ENCODE results near the gene DPEP2NB.

Gene DPEP2NB, protein sequence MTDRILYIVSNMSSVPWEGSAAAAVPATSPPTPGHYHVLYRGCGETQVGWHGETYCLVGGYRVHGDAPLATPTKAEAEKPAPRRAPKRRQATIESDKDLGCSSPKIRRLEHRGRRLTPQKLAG

GRCh38 chr16:68015681-68016080 is at the start of gene DPEP2NB:
Gene DPEP2NB (minus strand): TSS chr16:68015911. CDS start chr16:68015770, 141 bp downstream.
- Mint-ChIP-seq H3K27ac (no peak within 1 kb of the TSS), H3K4me1 (ENCODE audit: low read depth) (peaks cover 10% of the 10 kb centered on the region), H3K9me3 (no peaks in the 10 kb centered on the region), H3K4me3 (no peak within 1 kb of the TSS), H3K36me3 (ENCODE audit: low read depth) (no peaks in the 10 kb centered on the region), H3K27me3 (no peaks in the 10 kb centered on the region)

DNA sequence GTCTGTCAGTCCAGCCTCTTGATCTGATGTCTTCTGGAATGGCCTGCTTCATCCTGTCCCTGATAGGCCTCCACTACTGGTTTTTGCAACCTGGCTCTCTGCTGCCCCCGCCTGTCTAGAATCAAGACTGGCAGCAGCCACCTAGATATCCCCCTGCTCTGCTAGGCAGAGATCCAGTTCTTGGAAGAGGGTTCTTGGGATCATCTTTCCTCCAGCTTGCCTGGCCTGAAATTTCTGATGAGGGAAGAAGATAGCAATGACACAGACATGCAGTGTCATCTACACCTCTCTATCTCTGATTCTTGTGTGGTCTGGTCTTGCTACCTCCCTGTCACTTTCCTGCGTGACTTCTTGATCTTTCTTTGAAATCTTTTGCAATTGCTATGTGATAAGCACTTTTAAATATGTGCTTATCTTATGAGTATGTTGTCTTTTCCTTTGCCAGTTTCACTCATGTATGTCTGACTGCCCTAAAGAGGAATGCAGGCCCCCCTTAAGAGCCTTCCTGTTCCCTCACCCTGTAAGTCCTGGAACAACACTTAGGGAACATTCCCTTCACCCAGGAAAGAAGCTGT is 49.2 kb upstream of the DPEP2NB start:
- no peak overlapping the region for H3K4me3 Mint-ChIP-seq
- no peaks in the 10 kb centered on the region for H3K27me3 Mint-ChIP-seq
- peak overlapping the region; percentile 37 for H3K27ac Mint-ChIP-seq
- H3K4me1 Mint-ChIP-seq (ENCODE audit: low read depth) = peaks cover 62% of the 10 kb centered on the region
- peaks cover 52% of the 10 kb centered on the region for H3K36me3 Mint-ChIP-seq (ENCODE audit: low read depth)
- no peaks in the 10 kb centered on the region for H3K9me3 Mint-ChIP-seq

GRCh38 chr16:68062910-68063393 is 47.2 kb upstream of the DPEP2NB start:
- peaks cover 65% of the 10 kb centered on the region for H3K4me1 Mint-ChIP-seq (ENCODE audit: low read depth)
- peaks cover 65% of the 10 kb centered on the region for H3K36me3 Mint-ChIP-seq (ENCODE audit: low read depth)

DNA sequence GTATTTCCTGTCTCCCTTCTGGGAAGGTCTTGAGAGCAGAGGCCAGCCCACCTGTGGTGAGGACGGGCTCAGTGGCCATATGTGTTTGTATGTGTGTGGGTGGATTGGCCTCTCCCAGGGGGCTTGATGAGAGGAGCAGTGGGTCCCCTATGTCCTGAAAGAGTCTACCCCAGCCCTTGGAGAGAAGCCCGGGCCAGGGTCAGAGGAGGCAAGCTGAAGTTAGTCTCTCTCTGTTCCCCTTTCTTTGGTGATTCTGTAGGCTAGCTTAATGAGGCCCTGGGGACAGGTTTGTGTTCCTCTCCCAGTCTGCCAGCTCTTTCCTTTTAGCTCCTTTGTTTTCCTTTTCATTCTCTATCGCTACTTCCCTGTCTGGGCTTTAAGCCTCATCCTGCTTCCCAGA is 45.7 kb upstream of the DPEP2NB start:
- Mint-ChIP-seq H3K36me3 (ENCODE audit: low read depth) (peaks cover 67% of the 10 kb centered on the region), H3K4me3 (no peak overlapping the region), H3K27ac (peak overlapping the region; percentile 57), H3K4me1 (ENCODE audit: low read depth) (peaks cover 65% of the 10 kb centered on the region), H3K9me3 (no peaks in the 10 kb centered on the region), H3K27me3 (no peaks in the 10 kb centered on the region)

More at GRCh38 chr16:68062910-68063393, 47.2 kb upstream of the DPEP2NB start:
- H3K27ac Mint-ChIP-seq = peak overlapping the region; percentile 83
- H3K4me3 Mint-ChIP-seq = no peak overlapping the region
- H3K9me3 Mint-ChIP-seq = no peaks in the 10 kb centered on the region
- H3K27me3 Mint-ChIP-seq = no peaks in the 10 kb centered on the region

DNA sequence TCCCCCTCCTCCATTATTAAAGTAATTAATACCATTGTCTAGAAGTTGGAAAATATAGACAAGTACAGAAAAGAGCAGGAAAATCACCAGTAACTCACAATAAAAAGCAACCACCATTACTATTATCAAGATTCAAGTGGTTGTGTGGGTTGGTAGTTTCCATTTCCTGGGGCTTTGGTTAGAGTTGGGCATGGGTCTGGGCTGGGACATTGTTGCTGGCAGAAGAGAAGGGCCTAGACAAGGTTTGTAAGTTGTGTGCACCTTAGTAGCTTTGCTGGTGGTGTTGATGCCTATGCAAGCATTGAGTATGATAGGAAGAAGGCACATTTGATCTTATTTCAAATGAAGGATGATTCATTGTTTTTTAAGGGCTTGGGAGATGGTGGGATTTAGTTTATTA is 44.1 kb upstream of the DPEP2NB start:
- Mint-ChIP-seq H3K36me3 (ENCODE audit: low read depth) (peaks cover 76% of the 10 kb centered on the region), H3K4me3 (peak overlapping the region; percentile 43), H3K27me3 (no peaks in the 10 kb centered on the region), H3K9me3 (no peaks in the 10 kb centered on the region), H3K4me1 (ENCODE audit: low read depth) (peaks cover 61% of the 10 kb centered on the region), H3K27ac (peak overlapping the region; percentile 85)

GRCh38 chr16:68055395-68055794 is 39.7 kb upstream of the DPEP2NB start:
- H3K4me1 Mint-ChIP-seq (ENCODE audit: low read depth) = peaks cover 23% of the 10 kb centered on the region
- no peak overlapping the region for H3K4me3 Mint-ChIP-seq
- peaks cover 84% of the 10 kb centered on the region for H3K36me3 Mint-ChIP-seq (ENCODE audit: low read depth)
- no peaks in the 10 kb centered on the region for H3K9me3 Mint-ChIP-seq
- H3K27me3 Mint-ChIP-seq = no peaks in the 10 kb centered on the region
- no peak overlapping the region for H3K27ac Mint-ChIP-seq

DNA sequence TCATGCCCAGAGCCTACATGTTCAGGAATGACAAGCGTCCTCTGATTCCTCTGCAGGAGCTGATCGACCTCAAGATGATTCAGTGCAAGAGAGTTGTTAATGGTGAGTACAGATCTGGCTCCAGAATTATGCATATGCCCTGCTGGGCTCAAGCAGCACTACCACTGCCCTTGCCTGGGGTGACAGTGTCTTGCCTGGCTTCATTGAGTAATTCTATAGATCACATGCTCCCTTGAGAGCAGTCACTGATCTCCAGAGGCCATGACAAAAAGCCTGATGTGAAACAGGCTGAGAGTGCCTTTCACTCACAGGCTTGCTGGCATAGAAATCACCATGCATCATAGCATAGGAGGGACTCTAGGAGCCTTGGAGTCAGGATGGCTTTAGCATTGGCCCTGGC is 33.7 kb upstream of the DPEP2NB start:
- Mint-ChIP-seq H3K4me3 (no peak overlapping the region), H3K9me3 (no peaks in the 10 kb centered on the region), H3K27ac (no peak overlapping the region), H3K27me3 (no peaks in the 10 kb centered on the region), H3K36me3 (ENCODE audit: low read depth) (peaks cover 66% of the 10 kb centered on the region), H3K4me1 (ENCODE audit: low read depth) (no peaks in the 10 kb centered on the region)

GRCh38 chr16:68047987-68048386 is 32.3 kb upstream of the DPEP2NB start:
- peaks cover 56% of the 10 kb centered on the region for H3K36me3 Mint-ChIP-seq (ENCODE audit: low read depth)
- no peaks in the 10 kb centered on the region for H3K9me3 Mint-ChIP-seq
- no peak overlapping the region for H3K4me3 Mint-ChIP-seq
- H3K4me1 Mint-ChIP-seq (ENCODE audit: low read depth) = no peaks in the 10 kb centered on the region
- H3K27me3 Mint-ChIP-seq = no peaks in the 10 kb centered on the region
- H3K27ac Mint-ChIP-seq = no peak overlapping the region

GRCh38 chr16:68046106-68046505 is 30.4 kb upstream of the DPEP2NB start:
- Mint-ChIP-seq H3K4me3 (no peak overlapping the region), H3K9me3 (no peaks in the 10 kb centered on the region), H3K36me3 (ENCODE audit: low read depth) (peaks cover 48% of the 10 kb centered on the region), H3K27me3 (no peaks in the 10 kb centered on the region), H3K27ac (no peak overlapping the region), H3K4me1 (ENCODE audit: low read depth) (no peaks in the 10 kb centered on the region)

- Mint-ChIP-seq H3K4me3 (no peak overlapping the region), H3K4me1 (ENCODE audit: low read depth) (peaks cover 21% of the 10 kb centered on the region), H3K27me3 (no peaks in the 10 kb centered on the region), H3K9me3 (no peaks in the 10 kb centered on the region), H3K27ac (no peak overlapping the region), H3K36me3 (ENCODE audit: low read depth) (peaks cover 43% of the 10 kb centered on the region)
Measured at GRCh38 chr16:68041783-68042182, 26.1 kb upstream of the DPEP2NB start.

DNA sequence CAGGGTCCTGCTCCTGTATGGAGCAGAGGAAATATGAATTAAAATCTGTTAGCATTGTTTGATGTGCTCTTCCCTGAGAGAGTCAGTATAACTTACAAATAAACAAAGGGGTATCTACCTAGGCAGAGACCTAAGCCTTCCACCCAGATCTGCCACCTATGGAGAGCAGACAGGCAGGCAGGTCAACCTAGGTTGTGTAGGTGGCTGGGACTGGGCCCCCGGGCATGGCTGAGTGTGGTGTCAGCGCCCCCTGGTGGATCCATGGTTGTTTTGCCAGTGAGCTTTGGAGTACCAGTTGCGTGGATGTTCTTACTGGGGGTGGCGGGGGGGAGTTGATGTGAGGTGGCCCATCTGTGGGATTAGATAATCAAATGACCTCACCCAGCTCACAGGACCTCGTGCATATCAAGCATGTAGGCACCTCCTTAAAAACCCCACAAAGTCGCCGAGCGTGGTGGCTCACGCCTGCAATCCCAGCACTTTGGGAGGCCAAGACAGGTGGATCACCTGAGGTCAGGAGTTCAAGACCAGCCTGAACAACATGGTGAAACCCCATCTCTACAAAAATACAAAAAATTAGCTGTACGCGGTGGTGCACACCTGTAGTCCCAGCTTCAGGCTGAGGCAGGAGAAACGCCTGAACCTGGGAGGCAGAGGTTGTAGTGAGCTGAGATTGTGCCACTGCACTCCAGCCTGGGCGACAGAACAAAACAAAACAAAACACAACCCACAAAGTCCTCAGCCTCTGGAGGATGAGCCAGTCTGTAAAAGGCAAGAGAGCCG is 25.0 kb upstream of the DPEP2NB start:
- Mint-ChIP-seq H3K27ac (no peak overlapping the region), H3K9me3 (no peaks in the 10 kb centered on the region), H3K36me3 (ENCODE audit: low read depth) (peaks cover 37% of the 10 kb centered on the region), H3K4me3 (no peak overlapping the region), H3K4me1 (ENCODE audit: low read depth) (peaks cover 24% of the 10 kb centered on the region), H3K27me3 (no peaks in the 10 kb centered on the region)

DNA sequence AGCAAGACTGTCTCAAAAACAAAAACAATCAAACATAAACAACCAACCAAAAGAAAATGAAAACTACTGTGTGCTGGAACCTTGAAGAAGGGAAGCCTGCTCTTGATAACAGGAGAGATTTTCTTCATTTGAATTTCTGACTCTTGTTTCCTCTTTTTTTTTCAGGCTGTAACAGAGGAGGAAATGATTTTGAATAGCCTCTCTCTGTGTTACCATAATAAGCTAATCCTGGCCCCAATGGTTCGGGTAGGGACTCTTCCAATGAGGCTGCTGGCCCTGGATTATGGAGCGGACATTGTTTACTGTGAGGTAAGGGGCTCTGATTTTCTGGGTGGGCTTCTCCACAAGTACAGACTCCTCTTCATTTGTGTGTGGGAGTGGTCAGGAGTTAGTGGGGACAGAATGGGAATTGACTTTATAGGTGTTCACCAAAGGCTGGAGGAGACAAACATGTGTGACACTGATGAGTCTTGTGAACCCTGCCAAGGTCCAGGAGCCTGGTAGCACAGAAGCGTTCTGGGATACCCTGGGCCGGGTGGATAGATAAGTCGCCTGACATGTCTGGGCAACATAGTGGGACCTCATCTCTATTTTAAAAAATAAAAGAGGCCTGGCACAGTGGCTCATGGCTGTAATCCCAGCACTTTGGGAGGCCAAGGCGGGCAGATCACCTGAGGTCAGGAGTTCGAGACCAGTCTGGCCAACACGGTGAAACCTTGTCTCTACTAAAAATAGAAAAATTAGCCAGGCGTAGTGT is 22.3 kb upstream of the DPEP2NB start:
- Mint-ChIP-seq H3K9me3 (no peaks in the 10 kb centered on the region), H3K27me3 (no peaks in the 10 kb centered on the region), H3K36me3 (ENCODE audit: low read depth) (peaks cover 28% of the 10 kb centered on the region), H3K27ac (peak overlapping the region; percentile 17), H3K4me1 (ENCODE audit: low read depth) (peaks cover 24% of the 10 kb centered on the region), H3K4me3 (peak overlapping the region; percentile 7)

- H3K4me3 Mint-ChIP-seq = no peak overlapping the region
- peaks cover 26% of the 10 kb centered on the region for H3K36me3 Mint-ChIP-seq (ENCODE audit: low read depth)
- H3K9me3 Mint-ChIP-seq = no peaks in the 10 kb centered on the region
- H3K4me1 Mint-ChIP-seq (ENCODE audit: low read depth) = peaks cover 28% of the 10 kb centered on the region
- H3K27me3 Mint-ChIP-seq = no peaks in the 10 kb centered on the region
- no peak overlapping the region for H3K27ac Mint-ChIP-seq
Measured at GRCh38 chr16:68035227-68035626, 19.5 kb upstream of the DPEP2NB start.

GRCh38 chr16:68033101-68033500 is 17.4 kb upstream of the DPEP2NB start:
- Mint-ChIP-seq H3K27me3 (no peaks in the 10 kb centered on the region), H3K4me3 (no peak overlapping the region), H3K36me3 (ENCODE audit: low read depth) (peaks cover 15% of the 10 kb centered on the region), H3K9me3 (no peaks in the 10 kb centered on the region), H3K4me1 (ENCODE audit: low read depth) (peaks cover 19% of the 10 kb centered on the region), H3K27ac (no peak overlapping the region)

DNA sequence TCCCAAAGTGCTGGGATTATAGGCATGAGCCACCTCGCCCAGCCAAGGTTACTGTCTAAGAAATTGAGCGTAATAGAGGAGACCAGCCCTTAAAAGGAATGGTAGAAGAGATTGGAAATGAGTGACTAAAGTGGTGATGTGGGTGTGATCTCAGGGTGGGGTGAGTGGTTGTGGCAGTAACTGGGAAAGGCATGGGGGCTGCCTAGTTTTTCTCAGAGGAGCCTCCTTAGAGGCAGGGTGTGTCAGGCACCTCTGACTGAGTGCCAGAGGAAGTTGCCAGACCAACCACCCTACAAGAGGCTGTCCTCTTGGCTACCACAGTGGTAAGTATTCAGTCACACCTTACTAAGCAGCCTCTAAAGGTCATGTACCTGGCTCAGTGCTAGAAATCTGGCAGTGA is 16.2 kb upstream of the DPEP2NB start:
- H3K27me3 Mint-ChIP-seq = no peaks in the 10 kb centered on the region
- H3K4me1 Mint-ChIP-seq (ENCODE audit: low read depth) = peaks cover 12% of the 10 kb centered on the region
- no peaks in the 10 kb centered on the region for H3K9me3 Mint-ChIP-seq
- H3K4me3 Mint-ChIP-seq = no peak overlapping the region
- H3K27ac Mint-ChIP-seq = peak overlapping the region; percentile 77
- H3K36me3 Mint-ChIP-seq (ENCODE audit: low read depth) = peaks cover 18% of the 10 kb centered on the region
